HG02798 (cell line): ENCODE results near the gene REEP1.
"Not testable (repeated sequence)": the region's sequence is repeated elsewhere in the genome, so short reads cannot be mapped to it uniquely, and the experiment has no call there.

ENCODE experiments used
- ATAC-seq: cut with Tn5 transposase; IDR thresholded peaks from one replicate; pipeline ENCODE4 v1.9.1; 2021; ENCODE audit warnings: mild to moderate bottlenecking; ENCODE audit not compliant: unreplicated experiment, poor library complexity

The REEP1 gene

DNA sequence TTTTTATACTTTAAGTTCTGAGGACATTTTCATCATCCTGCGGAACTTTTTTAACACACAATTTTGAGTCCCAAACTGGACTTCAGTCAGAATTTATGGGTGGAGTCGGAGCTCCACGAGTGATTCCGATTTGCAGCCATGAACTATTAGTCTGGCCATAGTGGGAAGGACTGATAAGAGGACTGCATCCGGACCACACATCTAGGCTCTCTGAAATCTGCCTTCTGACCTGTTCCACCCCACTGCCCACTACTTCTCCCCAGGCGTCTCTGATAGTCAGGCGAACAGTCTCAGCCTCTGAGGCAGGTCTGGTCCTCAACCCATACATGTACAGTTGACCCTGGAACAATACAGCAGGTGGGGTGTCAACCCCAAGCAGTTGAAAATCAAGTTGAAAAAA lies 133.0 kb downstream of the REEP1 start:
- ATAC-seq: no peak

GRCh38 chr2:86203614-86204013 lies 133.8 kb downstream of the REEP1 start:
- ATAC-seq: no peak

DNA sequence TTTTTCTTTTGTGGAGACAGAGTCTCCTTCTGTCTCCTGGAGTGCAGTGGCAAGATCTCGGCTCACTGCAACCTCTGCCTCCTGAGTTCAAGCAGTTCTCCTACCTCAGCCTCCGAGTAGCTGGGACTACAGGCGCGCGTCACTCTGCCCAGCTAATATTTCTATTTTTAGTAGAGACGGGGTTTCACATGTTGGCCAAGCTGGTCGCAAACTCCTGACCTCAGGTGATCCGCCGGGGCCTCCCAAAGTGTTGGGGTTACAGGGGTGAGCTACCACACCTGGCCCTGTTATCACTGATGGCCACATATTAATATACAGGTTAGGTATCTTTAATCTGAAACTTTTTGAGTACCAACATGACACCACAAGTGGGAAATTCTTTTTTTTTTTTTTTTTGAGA lies 134.7 kb downstream of the REEP1 start:
- no peak for ATAC-seq

GRCh38 chr2:86202336-86202692 lies 135.1 kb downstream of the REEP1 start:
- no peak for ATAC-seq

- no peak for ATAC-seq
These were observed 135.6 kb downstream of the REEP1 start for GRCh38 chr2:86201671-86202335.

GRCh38 chr2:86200564-86200963 lies 136.9 kb downstream of the REEP1 start:
- ATAC-seq: not testable (repeated sequence)

- no peak for ATAC-seq
These were observed 137.6 kb downstream of the REEP1 start for GRCh38 chr2:86199834-86200177.

- ATAC-seq: no peak
These were observed 141.5 kb downstream of the REEP1 start for GRCh38 chr2:86195808-86196387.

DNA sequence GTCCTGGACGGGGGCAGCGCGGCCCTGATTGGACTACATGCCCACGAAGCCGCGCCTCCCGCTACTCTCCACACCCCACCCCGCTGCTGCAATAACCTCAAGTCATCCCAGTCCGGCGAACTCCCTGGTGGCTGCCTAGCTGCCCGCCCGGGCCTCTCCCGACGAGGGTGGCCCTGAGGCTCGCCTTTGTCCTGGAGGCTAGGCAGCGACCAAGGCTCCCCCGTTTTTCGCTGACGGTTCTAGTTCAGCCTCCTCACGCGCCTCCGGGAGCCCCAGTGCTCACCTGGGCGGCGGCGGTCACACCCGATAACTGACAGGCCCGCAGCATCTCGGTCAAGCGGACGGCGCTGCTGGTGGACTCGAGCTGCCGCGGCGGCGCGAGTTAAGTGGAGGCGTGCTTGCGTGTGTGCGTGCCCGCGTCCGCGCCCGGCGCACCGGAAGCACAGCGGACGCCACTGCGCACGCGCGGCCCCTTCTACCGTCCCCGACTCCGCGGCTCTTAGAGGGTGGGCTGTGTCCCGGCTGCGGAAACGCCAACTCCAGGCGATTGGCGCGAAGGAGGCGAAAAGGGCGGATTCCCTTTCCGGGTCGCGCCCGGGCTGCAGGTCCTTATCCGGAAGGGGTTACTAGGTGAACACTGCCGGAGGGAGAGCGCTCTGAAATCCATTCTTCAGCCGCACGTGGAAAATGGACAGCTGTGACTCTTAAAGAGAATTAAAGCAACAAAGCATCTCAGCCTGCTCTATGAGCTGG lies 142.2 kb downstream of the REEP1 start, which contains the start of gene IMMT:
IMMT (minus strand) TSS at position 408 of the 753 bp plus-strand sequence; CDS start at position 328, 80 bp downstream.
- ATAC-seq: peak; percentile 88

GRCh38 chr2:86194751-86195054 lies 142.7 kb downstream of the REEP1 start:
- no peak for ATAC-seq

DNA sequence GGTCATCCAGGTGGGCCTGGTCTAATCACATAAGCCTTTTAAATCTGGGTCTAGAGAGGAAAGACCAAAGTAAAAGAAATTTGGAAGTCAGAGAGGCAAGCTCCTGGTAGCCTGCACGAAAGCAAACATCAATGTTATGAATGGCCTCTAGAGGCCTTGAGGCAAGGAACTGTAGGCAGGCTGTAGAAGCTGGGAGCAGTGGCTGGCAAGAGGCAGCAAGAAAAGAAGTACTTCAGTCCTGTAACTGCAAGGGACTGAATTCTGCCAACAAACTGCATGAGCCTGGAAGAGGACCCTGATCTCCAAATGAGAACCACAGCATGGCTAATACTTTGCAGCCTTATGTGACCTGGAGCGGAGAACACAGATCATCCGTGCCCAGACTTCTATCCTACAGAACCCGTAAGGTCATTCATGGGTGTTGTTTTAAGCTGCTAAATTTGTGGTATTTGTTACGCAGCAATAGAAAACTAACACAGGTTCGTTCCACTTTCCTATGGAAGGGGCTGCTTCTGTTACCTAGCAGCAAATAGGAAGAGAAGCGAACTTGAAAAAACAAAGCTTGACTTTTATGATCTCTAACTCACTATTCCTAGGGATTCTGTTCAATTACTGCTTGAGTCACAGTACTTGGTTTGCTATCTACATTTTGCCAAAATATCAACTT lies 143.4 kb downstream of the REEP1 start:
- no peak for ATAC-seq

GRCh38 chr2:86189782-86190416 lies 147.5 kb downstream of the REEP1 start:
- ATAC-seq: no peak

- ATAC-seq: no peak
These were observed 151.0 kb downstream of the REEP1 start for GRCh38 chr2:86186431-86186830.

DNA sequence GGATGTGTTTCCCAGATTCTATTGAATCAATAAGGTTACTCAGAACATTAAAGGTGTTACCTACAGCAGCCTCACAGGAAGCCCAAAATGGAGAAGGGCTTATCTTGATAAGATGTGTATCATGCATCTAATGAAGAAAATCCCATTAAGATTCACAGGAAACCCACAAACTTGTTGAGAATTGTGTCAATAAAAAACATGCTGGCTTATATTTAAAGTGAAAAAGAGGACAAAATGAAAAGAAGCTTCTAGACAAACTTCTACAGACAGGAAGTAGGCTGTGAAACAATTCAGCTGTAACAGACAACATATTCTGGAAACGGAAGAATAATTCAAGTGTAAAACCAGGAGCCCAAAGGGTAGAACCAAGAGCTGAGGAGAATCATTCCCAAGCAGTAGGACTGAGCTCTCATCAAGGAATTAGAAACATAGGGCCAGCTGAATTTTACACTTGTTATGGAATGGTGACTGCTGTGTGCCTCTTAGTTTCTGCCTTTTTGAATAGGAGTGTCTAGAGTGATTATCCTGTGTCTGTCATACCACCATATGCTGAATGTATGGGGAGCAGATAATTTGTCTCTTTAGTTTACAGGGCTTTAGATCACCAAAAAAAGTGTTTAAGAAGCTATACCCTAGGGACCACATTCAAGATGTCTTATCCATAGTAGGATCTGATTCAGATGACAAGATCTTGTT lies 151.8 kb downstream of the REEP1 start:
- no peak for ATAC-seq

- no peak for ATAC-seq
These were observed 160.8 kb downstream of the REEP1 start for GRCh38 chr2:86176597-86176996.

- no peak for ATAC-seq
These were observed 161.6 kb downstream of the REEP1 start for GRCh38 chr2:86175828-86176227.

- no peak for ATAC-seq
These were observed 163.0 kb downstream of the REEP1 start for GRCh38 chr2:86174445-86174844.

GRCh38 chr2:86172610-86173009 lies 164.8 kb downstream of the REEP1 start:
- no peak for ATAC-seq

DNA sequence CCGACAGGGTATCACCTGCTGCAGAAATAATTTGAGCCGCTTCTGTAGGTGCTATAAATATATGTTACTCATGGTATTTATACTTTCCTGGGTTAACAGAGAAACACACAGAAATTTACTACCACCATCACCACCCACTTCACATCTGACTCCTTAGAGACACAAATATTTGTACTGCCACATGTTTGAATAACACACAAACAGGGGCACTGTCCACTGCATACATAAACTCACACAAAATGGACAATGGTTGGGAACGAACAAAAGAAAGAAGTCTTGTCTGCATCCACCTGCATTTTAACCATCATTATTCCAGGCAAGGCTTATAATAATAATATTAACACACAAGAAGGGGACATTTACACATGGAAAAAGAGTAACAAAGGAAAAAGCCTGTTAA lies 166.1 kb downstream of the REEP1 start:
- no peak for ATAC-seq

- ATAC-seq: no peak
These were observed 167.0 kb downstream of the REEP1 start for GRCh38 chr2:86170449-86170848.
